SU-DHL-6 (cell line): ENCODE measurements around the gene CMTM8.

Experiments
- CTCF ChIP-seq: fragments of 200-600 bp; sonication (generic); IDR thresholded peaks from one replicate; pipeline ENCODE4 v1.5.1; 2017; ENCODE audit warnings: antibody characterized with exemption, mild to moderate bottlenecking, low read length, moderate library complexity; ENCODE audit not compliant: insufficient read depth, poor library complexity, severe bottlenecking
- EZH2phosphoT487 ChIP-seq: fragments of 200-600 bp; sonication (generic), shearing (Covaris generic); conservative IDR thresholded peaks from 2 replicates; pipeline ENCODE4 v1.6.1; 2018; ENCODE audit warnings: mild to moderate bottlenecking, antibody characterized with exemption, low read length, moderate library complexity, mixed read lengths

GRCh38 chr3:32347343-32348125 lies 109.1 kb downstream of the CMTM8 start:
- TF ChIP-seq CTCF (no peak), EZH2phosphoT487 (no peak)
